NCI-H2081 (cell line): Measurements from ENCODE around the gene RFX3.
A peak's percentile ranks its signal among the peaks of the same experiment; 100 is the strongest.

Experiments used
- DNase-seq, 2 experiments: peaks; one replicate each; lab custom pipeline; 2025; lab: John Stamatoyannopoulos, UW

The RFX3 gene

DNA sequence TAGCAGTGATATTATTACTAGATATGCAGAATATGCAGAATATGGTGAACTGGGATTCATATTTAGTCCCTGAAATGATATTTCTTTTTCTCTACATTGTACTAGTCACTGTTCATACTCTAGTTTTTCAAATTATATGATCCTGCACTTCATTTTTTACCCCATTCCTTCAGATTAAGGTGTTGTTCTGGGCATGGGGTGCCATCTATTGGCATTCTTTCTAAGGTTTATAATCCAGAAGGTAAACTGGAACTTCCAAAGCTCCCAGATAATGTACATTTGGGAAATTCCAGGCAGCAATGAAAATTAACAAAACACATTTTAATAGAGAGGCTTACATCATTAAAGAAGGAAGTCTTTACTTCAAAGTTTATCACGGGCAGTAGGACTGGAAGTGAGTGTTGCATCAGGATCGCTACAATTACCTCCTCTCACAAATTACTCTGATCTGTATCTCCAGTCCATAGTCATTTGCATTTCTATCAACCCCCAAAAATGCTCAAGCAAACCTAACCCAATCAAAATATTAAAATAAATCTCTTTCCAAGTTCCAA lies 12.5 kb downstream of the RFX3 start:
- DNase-seq, result no peak

DNA sequence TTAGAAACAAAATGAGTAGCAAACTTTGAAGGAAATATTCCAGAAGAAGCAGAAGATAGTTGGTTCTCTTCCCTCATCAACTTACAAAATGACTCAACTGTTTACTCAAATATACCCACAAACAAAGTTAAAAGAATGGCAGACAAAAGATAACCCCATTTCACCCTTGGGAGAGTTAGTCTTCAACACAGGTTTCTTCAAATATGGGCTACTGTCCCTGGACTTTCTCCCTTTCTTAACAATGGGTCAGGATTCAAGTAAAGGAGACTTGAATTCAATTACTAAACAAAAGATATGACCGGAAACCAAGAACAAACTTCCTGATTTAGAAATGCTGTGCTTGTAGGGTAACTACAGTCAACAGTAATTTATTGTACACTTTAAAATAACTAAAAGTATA lies 14.2 kb downstream of the RFX3 start:
- peak in 1 of 2 experiments; percentile 39 for DNase-seq

DNA sequence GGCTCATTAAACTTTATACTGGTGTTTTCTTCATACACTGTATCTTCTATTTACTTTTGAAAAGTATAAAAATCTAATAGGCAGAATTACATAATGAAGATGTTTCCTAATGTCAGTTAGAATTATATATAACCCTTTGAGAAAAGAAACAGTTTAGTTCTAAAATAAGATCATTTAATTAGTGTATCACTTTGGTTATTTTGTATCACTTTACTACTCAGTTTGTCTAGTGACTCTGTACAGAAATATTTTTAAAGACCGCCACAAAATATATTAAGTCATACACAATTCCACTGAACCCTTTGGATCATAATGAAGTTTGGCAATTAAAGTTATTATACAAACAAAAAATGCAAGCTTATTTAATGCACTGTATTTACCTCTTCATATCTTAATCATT lies 15.0 kb downstream of the RFX3 start:
- no peak for DNase-seq

DNA sequence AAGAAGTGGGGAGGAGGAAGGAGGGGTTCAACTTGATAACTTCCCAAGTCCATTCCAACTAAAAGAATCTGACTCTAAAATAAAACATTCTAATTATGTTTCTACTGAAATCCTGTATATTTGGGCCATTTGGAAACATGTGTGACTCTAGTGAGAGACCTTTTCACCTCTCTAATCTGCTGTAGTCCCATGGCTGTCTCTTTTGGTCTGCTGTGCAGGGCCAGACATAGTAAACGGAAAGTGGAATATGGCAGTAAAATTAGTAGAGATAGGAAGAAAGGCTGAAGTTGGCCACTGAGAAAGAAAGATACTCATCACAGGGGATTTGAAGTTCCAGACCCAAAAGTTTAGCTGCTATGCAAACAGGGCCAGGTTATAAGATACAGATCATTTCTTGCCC lies 15.9 kb downstream of the RFX3 start:
- no peak for DNase-seq

DNA sequence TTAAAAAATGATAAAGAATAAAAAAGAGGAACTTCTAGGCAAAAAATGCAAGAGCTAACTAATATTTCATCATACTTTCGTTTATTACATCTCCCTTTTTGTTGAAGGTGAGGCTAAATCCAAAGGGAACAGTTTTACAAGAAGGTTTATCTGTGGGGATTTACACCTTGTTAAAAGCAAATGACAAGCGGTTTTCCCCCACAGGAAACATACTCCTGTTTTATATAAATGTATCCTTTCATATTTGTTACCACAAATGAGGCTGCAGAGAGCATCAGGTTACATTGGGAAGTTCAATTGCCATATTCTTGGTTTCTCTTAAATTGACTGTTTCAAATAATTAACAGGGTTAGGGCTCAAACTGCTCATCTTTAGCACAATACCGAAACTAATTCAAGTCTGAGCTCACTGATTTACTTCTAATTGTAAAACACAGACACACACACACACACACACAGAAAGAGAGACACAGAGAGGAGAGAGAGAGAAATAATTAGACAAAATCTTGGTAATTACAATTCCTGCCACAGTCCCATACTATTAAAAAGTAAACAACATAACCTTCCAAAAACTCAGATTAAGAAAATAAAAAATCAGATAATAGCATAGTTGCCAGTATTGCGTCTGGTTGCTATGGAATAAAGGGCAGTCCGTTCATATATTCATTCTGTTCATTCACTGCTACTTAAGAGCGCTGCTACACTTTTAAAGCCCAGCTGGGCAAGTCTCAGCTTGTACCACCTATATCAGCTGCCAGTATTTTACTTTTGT lies 17.1 kb downstream of the RFX3 start:
- peak; percentile 58 to 88 for DNase-seq

DNA sequence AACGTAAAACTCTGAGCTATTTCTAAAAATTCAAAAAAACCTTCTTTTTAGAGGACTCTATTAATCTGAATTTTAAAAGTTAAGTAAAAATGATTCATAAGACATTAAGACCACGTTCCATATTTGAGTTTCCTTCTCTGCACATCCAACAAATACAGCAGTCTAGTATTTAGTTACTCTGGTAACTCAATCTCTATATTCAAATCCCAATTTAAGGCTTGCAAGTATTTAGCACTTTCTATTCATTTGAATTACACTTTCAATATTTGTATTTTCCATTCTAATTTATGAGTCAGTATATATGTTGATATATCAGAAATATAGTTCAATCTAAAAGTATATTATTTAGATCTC lies 17.7 kb downstream of the RFX3 start:
- no peak for DNase-seq

DNA sequence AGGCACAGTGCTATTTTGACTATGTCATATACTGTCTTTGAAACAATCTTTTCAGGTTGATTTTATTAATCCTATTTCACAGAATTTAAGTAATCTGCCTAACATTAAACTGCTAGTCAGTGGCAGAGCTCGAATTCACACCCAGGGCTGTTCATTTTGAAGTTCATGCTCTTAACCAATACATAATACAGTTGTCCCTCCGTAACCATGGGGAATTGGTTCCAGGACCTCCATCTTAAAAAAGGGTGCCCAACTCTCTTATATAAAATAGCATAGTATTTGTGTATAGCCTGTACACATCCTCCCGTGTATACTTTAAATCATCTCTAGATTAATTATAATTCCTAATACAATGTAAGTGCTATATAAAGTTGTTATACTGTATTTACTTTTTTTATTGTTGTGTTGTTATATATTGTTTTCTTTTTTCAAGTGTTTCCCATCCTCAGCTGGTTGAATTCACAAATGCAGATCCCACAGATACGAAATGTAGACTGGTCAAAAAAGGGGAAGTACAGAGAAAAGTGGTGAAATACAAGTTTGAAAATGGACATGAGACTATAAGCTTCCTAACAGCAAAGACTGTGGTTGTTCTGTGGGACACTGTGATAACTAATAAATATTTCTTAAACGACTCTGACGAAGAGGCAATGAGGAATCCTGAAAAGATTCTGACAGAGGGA lies 18.3 kb downstream of the RFX3 start:
- DNase-seq, result peak; percentile 22 to 33

DNA sequence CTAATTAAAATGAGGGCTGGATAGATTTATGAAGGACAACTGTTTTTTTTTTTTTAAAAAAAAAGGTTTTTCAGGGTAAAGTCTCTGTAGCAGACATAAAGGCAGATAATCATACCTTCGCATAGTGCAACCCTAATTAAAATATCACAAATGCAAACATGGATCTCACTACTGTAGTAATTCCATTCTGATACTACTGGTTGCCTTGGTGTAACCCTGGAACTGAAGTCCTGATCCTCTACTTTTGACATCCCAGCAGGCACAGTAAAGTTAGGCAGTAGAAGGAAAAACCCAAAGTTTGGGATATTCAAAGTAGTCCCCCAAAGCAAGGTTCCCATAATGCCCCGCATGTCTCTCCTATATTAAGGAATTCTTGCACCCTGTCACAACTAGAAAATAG lies 19.6 kb downstream of the RFX3 start:
- no peak for DNase-seq

DNA sequence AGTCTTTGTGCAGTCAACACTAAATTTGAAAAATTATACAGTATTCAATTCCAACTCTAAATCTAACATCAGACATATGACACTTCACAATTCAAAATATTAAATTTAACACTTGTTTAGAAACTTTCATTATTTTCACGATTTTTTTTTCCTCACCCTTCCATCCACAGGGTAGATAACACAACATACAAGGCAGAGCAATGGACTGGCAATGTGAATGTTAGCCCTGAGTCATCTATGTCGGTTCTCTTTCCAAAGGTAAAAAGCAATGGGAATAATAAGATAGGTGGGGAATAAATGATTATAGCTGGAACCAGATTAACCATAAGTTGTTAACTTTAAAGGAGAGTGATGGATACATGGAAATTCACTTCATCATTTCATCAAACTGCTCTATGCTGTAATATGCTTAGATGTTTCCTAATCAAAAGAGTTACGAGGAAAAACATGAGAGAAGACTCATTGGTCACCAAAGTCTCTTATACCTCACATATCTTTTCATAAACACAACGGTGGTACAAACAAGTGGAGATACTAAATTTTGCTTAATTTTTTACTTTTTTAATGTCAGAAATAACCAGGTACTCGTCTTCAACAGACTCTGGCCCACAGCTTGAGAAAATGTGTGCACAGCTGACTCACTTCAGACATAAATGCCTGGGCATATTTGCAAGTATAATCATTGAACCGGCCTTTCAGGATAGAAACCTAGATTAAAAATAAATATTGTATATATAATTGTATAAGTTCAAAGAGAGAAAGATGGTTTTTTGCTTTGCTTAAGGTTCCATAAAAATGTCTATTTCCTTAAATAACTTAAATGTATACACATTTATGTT lies 23.0 kb downstream of the RFX3 start:
- peak; percentile 21 to 60 for DNase-seq

DNA sequence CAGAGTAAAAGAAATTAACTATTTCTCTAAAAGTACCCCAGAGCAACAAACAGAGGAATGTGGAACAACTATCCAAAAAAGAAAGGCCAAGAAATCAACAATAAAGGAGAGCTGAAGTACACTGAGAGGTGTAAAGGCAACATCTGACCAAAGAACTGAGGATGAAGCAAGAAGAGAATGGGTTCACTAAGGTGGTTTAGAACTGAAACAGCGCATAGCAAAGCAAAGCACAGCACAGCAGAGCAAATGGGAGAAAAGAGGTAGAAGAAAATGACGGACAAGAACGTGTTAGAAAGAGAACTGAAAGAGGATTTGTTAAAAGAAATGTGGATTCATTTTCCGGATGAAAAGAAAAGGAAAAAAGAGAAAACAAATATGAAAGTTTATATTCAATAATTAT lies 25.8 kb downstream of the RFX3 start:
- DNase-seq, result no peak

DNA sequence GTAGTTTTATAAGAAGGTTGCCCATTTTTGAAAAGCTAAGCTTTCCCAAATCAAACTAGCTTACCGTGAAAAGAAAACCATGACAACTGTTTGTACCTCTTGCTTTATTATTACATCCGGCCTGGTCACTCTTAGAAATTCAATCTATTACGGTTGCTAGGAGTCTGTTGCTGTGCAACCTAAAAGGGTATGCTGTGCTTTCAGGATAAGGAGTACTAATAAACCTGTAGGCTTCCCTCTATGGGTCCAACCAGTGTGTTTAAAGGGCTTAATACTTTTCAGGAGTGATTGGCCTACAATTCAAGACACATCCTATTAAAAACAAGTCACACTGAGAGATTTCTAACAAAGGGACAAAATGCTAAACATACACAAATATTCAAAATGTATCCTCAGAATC lies 27.1 kb downstream of the RFX3 start:
- peak; percentile 76 to 95 for DNase-seq

DNA sequence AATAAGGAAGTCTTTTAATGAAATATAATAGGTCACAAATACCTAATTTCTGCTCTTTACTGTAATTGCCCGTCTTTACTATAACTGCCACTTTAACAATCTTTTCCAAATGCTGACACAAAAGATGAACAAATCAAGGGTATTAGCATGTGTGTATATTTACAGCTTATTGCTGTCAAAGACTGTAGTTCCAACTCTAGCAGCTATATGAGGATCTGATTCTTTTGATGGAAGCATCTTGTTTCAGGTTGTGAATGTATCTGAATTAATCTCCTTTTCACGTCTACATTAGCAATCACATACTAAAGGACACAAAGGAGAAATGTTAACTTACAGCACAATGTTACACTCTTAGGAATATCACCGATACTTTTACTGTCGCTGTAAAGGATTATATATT lies 27.9 kb downstream of the RFX3 start:
- DNase-seq, result peak in 1 of 2 experiments; percentile 38

DNA sequence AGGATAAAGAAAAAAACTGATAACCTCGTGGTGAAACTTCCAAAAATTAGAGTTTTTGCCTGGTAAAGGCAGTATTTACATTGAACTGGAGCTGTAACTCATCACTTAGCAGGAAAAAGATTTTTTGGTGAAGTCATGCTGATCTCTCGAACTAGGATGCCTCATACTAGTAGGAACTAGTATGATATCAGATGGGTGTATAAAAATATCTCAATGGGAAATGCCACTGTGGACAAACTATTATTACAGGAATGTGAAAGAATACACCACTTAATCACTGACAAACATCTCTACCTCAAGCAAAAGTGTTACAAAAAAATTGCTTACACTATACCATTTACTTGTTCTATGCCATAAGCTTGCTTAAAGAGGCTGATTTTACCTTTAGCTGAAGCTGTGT lies 28.4 kb downstream of the RFX3 start:
- no peak for DNase-seq

DNA sequence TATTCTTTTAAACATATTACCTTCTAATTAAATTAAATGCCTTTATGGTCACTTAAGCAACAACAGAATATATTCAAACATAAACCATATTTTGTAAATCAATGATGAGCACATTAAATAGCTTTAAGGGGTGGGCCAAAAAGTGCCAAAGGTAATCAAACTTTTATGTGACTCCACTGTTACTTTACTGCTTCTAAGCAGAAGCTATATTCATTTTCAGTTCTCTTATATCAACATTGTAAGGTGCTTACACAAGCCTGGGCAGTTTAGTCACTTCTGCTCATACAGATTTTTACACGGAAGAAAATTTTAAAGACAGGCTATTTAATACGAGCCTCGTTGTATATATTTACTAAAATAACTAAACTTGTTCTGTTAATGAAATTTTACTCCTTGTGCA lies 29.9 kb downstream of the RFX3 start:
- no peak for DNase-seq

DNA sequence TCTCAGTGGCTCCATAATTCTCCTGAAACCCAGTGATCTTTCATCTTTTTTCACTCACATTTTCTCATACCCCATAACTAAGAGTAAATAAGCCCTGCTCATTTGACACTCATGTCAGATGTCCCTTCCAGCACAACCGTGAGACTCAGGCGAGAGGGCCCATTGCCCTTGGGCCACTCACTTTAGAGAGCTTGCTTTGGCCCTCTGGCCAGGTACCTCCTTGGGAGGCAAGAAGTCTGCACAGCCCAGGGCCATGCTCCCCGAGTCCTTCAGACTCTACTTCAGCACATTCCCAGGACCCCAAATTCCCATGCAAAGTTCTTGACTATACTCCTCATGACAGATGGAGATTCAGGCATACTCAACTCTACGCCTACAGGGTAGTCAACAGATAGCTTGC lies 33.6 kb downstream of the RFX3 start:
- no peak for DNase-seq

DNA sequence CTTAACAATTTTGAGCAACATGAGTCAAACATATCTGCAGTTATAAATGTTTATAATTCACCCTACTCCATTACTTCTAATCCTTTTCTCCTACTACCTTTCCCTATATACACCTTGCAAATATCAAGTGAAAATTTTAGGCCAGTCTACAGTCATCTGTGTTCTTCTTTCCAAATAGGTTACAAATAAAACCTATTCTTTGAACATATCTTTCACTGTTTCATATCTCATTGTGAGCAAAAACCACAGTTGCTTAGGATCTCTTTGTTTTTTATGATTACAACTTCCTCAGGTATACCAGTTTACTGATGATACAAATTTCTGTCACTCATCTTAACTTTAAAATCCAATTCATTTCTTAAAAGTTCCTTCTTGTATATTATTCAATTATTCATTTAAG lies 34.4 kb downstream of the RFX3 start:
- no peak for DNase-seq

DNA sequence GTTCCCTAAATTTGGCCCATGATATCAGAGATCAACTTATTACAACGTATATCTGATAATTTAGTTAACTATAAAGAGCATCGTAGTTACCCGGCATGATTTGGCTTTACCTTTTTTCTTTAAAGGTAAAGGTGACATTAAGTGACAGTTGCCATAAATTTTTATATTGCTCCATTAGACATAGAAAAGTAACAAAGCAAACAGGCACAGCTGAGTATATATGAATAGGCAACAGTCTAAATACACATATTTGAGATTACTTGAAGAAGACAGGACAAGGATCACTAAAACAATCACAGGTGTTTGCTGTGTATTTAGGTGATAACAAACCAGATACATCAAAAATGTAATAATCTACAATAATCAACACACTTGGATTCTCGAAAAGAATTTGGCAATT lies 34.8 kb downstream of the RFX3 start:
- peak in 1 of 2 experiments; percentile 72 for DNase-seq

DNA sequence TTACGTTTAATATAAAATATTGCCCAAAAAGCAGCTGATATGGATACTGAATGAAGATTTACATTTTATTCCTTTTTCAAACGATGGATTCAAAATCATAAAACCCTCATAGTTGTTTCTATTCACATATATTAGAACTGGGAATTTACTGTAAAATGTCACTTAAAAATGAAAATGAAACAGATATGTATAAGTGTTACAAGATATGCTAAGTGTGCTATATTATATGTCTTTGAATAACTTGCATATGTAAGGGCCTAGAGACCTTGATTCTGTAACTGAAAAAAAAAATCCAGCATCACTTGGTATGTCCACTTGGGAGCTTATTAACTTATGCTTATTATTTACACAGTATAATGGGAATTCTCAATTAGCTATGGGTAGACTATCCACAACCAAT lies 43.2 kb downstream of the RFX3 start:
- no peak for DNase-seq

DNA sequence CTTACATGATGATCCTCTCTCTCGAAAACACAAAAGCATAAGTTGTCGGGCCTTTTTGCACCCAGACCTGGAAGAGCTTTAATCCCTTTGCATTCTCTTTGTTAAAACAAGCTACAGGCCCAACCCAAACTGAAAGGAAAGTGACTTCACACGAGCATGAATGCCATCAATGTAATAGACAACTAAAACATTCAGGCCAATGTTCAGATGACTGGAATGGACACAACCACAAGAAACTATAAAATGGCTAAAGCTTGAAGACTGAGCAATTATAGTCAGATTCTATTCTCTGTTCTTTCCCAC lies 45.5 kb downstream of the RFX3 start:
- no peak for DNase-seq

DNA sequence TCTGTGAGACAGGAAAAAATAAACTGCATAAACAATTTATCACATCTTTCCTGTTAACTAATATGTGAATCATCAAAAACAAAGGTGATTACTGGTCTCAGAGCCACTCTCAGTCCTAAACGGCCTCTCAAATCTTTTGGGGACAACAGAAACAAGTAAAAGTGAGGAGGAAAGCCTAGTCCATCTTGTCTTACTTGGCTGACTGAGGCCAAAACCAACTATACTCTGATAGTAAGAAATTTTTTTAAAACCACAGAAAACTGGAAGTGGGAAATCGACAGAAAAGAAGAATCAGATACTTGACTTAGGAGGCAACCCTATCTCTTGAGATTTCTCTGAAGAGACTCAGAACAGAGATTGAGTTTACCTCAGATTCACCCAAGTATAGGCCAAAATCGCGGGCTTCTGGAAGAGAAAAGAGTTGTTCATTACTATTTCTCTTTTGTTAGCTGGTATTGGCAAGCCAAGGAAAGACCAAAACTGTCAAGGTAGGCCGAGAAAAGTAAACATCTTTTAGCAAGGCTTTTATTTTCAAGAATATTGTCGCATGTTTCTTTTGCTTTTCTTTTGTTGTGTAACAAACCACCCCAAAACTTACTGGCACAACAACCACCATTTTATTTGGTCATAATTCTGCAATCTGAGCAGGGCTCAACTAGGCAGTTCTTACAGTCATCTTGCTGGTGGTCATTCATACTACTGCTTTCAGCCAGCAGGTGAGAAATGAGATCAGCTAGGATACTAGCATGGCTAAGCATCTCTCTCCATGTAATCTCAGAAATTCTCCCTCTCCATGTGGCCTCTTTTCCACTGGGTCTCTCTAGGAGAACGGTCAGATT lies 46.1 kb downstream of the RFX3 start:
- DNase-seq, result no peak

DNA sequence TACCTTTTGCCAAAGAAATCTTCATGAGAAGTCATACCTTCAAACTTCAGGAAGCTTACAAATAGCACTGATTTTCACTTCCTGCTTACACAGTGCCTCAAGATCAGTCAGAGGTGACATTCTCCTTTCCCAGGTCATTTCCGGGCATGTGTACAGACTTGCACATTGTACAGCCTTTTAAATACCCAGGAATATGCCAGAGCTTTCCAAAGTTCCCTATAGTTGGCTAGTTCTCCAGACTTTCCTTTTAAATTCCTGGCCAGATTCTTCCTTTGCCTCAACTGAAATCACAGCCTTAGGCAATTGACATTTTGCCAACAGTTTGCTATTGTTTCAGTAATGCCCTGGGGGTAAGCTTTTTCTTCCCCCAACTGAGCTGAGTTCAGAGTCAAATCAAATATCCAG lies 47.2 kb downstream of the RFX3 start:
- peak in 1 of 2 experiments; percentile 50 for DNase-seq
